Activated naive CD4-positive, alpha-beta T cell treated with Interleukin-2 at 50 U/mL for 16 hours (primary cell): ENCODE data around the gene TSC1.
A peak's percentile ranks its signal among the peaks of the same experiment; 100 is the strongest.

ENCODE experiments used
- DNase-seq: peaks from one replicate; pipeline ENCODE4 v3.0.0-alpha.2; 2020

TSC1 gene

DNA sequence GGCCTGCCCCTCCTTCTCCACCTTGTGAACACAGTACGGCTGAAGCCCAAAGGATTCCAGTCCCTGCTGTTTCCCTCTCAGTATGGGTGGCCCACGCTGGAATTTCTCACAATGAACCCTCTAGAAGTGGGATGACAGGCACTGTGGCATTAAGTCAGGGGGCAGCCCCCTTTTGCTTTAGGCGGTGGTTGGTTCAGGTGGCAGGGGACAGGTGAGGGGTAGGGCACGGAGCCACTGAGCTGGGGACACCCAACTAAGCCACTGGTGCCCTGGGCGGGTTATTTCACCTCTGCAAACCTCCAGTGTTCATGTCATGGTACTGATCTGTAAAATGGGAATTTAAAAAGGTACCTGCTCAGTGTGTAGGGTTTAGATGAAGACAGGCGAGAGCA is 58.1 kb downstream of the TSC1 start:
- DNase-seq, result no peak

DNA sequence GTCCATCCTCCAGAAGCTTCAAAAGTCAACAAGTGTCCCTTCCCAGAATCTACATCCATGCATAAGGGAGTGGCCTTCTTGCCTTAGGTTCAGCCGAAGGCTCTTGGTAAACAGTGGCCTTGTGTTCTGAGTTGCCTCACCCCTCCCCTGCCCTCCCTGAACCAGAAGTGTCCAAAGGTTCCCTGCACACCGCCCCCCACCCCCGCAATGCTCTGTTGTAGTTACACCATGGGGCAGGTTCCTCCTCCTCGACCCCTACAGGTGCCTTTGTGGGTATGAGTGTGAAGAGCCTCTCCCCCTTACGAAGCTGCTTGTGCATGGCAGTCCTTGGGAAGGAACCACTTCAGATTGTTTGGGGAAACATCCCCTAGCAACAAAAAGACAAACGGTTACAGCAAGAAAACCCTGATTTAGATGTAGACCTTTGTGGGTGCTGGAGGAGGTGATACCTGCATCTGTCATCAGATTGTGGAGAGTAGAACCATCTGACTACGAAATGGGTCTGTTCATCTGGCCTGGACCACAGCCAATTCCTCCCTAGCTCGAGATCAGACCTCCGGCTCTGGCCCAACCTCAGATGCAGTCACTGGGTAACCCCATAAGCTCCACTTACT is 58.6 kb downstream of the TSC1 start:
- no peak for DNase-seq

- no peak for DNase-seq
These were observed 60.8 kb downstream of the TSC1 start for GRCh38 chr9:132883349-132884294.

DNA sequence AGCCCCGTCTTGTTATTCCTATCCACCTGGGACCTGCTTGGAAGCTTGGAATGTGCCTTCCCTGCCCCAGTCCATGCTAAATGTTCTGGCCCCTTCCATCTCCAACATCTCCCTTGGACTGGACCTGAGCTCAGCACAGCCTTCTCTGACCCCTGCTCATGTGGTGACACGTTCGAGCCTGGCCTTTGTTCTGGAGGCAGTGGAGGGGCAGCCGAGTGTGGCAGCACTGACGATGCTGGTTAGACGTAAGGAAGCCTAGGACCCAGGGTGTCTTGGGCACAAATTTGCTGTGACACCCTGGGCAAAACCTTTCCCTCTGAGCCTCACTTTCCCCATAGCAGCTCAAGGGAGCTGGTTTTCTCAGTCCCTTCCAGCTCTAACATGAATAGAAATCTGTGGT is 61.8 kb downstream of the TSC1 start:
- no peak for DNase-seq

GRCh38 chr9:132881826-132882225 is 62.6 kb downstream of the TSC1 start:
- no peak for DNase-seq

DNA sequence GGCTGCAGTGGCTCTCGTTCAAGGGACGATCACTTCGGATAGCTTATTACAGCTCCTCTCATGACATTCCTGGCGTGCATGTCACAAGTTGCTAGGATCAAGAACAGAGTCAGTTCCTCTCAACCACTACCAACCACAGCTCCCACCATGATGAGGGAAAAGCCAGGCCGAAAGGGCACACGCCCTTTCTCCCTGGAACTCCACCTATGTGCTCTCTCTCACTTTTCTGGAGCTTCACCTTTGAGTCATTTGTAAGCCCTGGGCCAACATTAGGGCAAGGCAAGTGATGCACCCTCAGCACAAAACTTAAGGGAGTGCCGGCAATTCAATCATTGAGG is 64.1 kb downstream of the TSC1 start:
- DNase-seq, result no peak

DNA sequence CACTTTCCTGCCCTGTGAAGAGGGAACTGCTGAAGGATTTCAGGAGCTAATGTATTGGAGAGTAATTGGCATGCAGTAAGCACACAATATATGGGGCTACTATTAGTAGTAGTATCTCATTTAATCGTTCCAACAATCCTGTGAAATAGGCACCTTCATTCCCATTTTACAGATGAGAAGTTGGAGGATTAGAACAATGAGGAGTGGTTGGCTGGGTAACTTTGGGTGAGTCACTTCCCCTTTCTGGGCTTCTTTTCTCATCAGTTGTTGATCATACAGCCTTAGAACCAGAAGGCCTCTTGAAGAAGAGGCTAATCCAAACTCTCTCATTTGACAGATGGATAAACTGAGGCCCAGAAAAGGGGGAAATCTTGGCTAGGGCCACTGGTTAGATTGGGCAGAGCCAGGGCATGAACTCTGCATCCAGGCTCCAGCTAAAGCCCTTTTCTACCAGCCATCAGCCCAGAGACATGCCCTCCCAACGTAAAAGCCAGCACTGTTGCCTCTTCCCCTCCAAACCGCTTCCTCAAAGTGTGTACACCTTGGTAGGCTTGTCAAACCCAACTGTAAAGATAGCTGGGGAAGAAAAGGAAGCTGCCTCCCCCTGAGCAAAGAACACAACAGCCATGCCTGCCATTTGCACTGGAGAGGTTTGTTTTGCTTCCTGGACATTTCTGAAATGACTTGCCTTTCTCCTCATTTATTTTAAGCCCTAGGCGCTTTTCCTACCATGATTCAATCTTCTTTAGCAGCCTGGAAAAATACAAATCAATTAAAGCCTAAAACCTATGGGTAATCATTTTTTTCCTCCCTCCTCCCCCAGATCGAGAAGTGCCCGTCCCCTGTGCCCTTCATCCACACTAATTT is 64.7 kb downstream of the TSC1 start:
- DNase-seq, result no peak

- peak; percentile 28 for DNase-seq
These were observed 65.5 kb downstream of the TSC1 start, which contains the start of gene SPACA9 for GRCh38 chr9:132878695-132879456. SPACA9 (plus strand) TSS chr9:132878898; CDS start chr9:132883948, 5,050 bp downstream.

GRCh38 chr9:132877824-132878694 is 66.4 kb downstream of the TSC1 start, which contains the start of gene AK8:
AK8 (minus strand) TSS chr9:132878284; CDS start chr9:132878255, 29 bp downstream.
- peak; percentile 79 for DNase-seq

- DNase-seq, result no peak
These were observed 67.0 kb downstream of the TSC1 start for GRCh38 chr9:132877458-132877823.

- no peak for DNase-seq
These were observed 67.6 kb downstream of the TSC1 start for GRCh38 chr9:132876849-132877248.

GRCh38 chr9:132875159-132875558 is 69.3 kb downstream of the TSC1 start:
- no peak for DNase-seq

DNA sequence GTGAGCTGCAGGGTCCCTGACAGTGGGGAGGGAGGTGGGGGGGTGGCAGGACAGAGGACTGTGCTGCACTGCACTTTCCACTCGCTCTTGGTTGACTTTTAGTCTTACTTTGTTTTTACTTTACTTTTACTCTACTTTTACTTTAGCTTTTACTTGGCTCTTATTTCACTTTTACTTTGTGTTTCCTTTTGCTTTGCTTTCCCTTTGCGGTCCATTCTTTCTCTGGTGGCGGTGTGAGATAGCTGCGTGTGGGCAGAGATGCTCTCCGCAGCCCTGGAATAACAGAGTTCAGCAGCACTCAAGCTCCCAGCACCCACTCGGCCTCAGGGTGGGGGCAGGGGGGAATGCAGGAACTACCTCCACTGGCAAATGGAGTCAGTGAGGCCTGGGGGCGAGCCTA is 71.0 kb downstream of the TSC1 start:
- DNase-seq, result peak; percentile 39

DNA sequence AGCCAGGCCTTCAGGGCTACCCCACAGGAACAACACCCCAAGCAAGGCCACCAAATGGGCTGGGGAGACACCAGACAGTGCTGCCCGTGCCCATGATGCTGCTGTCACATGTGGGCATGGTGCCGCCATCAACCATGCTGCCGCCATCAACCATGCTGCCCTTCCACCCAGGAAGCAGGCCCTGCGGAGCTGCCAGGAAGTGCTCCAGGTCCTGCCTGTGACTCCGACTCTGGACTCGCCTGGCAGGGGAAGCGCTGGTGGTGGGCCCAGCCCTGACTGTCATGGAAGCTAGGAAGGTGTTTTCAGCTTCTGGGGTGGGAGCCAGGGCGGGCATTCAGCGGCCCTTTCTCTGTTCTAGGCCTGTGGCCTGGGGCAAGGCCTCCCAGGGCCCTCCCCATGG is 75.2 kb downstream of the TSC1 start:
- DNase-seq, result no peak

DNA sequence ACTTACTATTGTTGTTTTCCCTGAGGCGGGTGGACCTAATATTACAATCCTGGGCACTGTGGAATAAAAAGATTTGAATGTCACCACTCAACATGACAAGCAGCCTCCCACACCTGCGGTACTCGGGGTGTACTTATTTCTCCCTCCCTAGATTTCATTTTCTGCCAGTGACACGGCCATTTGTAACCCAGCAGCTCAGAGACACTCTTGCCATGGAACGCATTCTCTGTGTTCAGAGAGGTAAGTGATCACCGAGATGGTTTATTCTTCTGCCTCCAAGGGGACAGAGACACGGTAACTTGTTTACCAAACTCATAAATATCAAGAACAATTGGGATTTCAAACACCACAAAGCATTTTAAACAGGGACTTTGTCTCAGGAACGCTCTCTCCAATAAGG is 77.5 kb downstream of the TSC1 start:
- no peak for DNase-seq

DNA sequence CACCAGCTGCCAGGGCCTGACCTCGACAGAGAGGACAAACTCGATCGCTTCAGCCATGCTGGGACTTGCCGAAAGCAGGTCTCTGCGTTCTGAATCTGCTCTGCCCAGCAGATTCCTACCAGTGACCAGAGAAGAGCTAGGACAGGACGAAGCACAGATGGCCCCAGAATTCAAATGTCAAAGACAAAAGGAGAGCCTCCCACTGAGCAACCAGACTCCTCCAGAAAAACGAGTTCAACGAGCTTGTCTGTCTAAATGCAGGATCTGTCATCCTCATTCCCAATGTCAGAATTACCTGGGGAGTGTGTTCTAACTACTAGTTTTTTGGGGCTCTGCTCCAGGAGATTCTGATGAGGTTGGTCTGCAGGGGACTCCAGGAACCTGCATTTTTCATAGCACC is 79.7 kb downstream of the TSC1 start:
- DNase-seq, result no peak

GRCh38 chr9:132864277-132864676 is 80.1 kb downstream of the TSC1 start:
- DNase-seq, result no peak

- DNase-seq, result no peak
These were observed 81.3 kb downstream of the TSC1 start for GRCh38 chr9:132863096-132863495.

DNA sequence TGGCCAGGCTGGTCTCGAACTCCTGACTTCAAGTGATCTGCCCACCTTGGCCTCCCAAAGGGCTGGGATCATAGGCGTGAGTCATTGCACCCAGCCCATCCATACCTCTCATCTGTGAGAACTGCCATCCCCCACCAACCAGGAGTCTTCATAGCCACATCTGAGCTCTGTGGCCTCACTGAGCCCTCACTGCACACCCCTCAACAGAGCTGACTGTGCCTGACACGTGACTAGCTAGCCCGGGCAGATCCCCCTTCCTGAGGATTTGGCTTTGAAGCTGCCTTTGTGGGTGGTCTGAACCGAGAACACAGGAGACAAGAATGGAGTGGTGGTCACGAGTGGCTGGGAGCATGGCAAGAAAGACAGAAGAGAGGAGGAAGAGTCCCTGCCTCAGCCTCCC is 81.9 kb downstream of the TSC1 start:
- no peak for DNase-seq

- no peak for DNase-seq
These were observed 82.8 kb downstream of the TSC1 start for GRCh38 chr9:132861666-132862065.

- no peak for DNase-seq
These were observed 85.7 kb downstream of the TSC1 start for GRCh38 chr9:132858751-132859150.
